H1 (cell line): ENCODE measurements around the gene AP3B2. TPM values are rescaled to one million over a fixed set of nuclear protein-coding genes. Genes with fewer than 3 reads are reported as not detected.

Source experiments
- CTCF ChIA-PET: fragments of 300-600 bp; sonication (Branson Sonifier 250); formaldehyde crosslinking; loops from one replicate; lab custom pipeline; 2021; ENCODE audit not compliant: partially characterized antibody; lab: Charles Lee
- POLR2A ChIA-PET: fragments of 300-600 bp; sonication (Branson Sonifier 250); formaldehyde crosslinking; loops from one replicate; lab custom pipeline; 2021; ENCODE audit warnings: inconsistent platforms; ENCODE audit not compliant: partially characterized antibody; lab: Charles Lee
- DNase-seq, 2 experiments: peaks; one replicate each; pipeline versions ENCODE4 v3.0.0 to v3.0.0-alpha.2; 2010 to 2022; ENCODE audit warnings: low spot score in 2 of 2, low read depth in 1 of 2, mixed read lengths in 1 of 2
- FAIRE-seq: peaks from 2 replicates; lab custom pipeline; 2011; peaks lifted over from hg19 to GRCh38; lab: Jason Lieb, UNC
- H2AFZ ChIP-seq: 2 replicates; pipeline ENCODE4 v1.8.1; 2012; ENCODE audit warnings: low read length, inconsistent platforms
- H2AK5ac ChIP-seq: 2 replicates; pipeline ENCODE4 v1.6.1; 2013; ENCODE audit warnings: low read depth, low read length
- H2BK120ac ChIP-seq: replicated peaks from 2 replicates; pipeline ENCODE3; 2013; ENCODE audit warnings: low read depth, low read length, inconsistent platforms
- H2BK12ac ChIP-seq: 2 replicates; pipeline ENCODE4 v1.6.1; 2013; ENCODE audit warnings: low read depth, low read length
- H2BK15ac ChIP-seq: 2 replicates; pipeline ENCODE4 v1.6.1; 2013; ENCODE audit warnings: low read length
- H2BK20ac ChIP-seq: 2 replicates; pipeline ENCODE4 v1.6.1; 2013; ENCODE audit warnings: low read length
- H2BK5ac ChIP-seq: 2 replicates; pipeline ENCODE4 v1.6.1; 2013; ENCODE audit warnings: low read depth, low read length
- H3K14ac ChIP-seq: 2 replicates; pipeline ENCODE4 v1.6.1; 2013; ENCODE audit warnings: inconsistent platforms; ENCODE audit not compliant: insufficient read length
- H3K18ac ChIP-seq: 2 replicates; pipeline ENCODE4 v1.6.1; 2013; ENCODE audit warnings: low read length; ENCODE audit errors: extremely low read depth
- H3K23ac ChIP-seq: 2 replicates; pipeline ENCODE4 v1.6.1; 2013; ENCODE audit warnings: inconsistent platforms; ENCODE audit not compliant: insufficient read length
- H3K23me2 ChIP-seq: 2 replicates; pipeline ENCODE4 v1.6.1; 2013; ENCODE audit warnings: low read depth, low read length
- H3K27ac ChIP-seq: 2 replicates; pipeline ENCODE4 v1.6.1; 2011; ENCODE audit warnings: low read depth, low read length, inconsistent platforms
- H3K27me3 ChIP-seq, 4 experiments: replicated peaks in 1 of 4; 1 replicate in 1 of 4; 2 replicates in 3 of 4; pipeline versions ENCODE4 v1.6.1 to v1.8.1; 2011 to 2013; ENCODE audit warnings: low read length in 3 of 4, mild to moderate bottlenecking in 3 of 4, inconsistent platforms in 2 of 4, mixed read lengths in 2 of 4, moderate library complexity in 1 of 4; ENCODE audit not compliant: control insufficient read depth in 3 of 4, insufficient read depth in 3 of 4; ENCODE audit errors: extremely low read depth in 1 of 4
- H3K36me3 ChIP-seq, 4 experiments: 2 replicates each; pipeline versions ENCODE4 v1.6.1 to v1.8.1; 2011 to 2013; ENCODE audit warnings: mild to moderate bottlenecking in 4 of 4, low read length in 3 of 4, moderate library complexity in 2 of 4, control low read depth in 1 of 4, inconsistent platforms in 1 of 4; ENCODE audit not compliant: insufficient read depth in 4 of 4, control insufficient read depth in 2 of 4
- H3K4ac ChIP-seq: replicated peaks from 2 replicates; pipeline ENCODE3; 2013; ENCODE audit warnings: low read length, low read depth, mixed read lengths, inconsistent platforms; ENCODE audit not compliant: insufficient read length
- H3K4me1 ChIP-seq, 4 experiments: replicated peaks in 1 of 4; 1 replicate in 1 of 4; 2 replicates in 3 of 4; pipeline versions ENCODE4 v1.6.1 to v1.8.1; 2011 to 2013; ENCODE audit warnings: low read length in 3 of 4, inconsistent platforms in 2 of 4, mixed read lengths in 1 of 4; ENCODE audit not compliant: insufficient read depth in 4 of 4, control insufficient read depth in 3 of 4
- H3K4me2 ChIP-seq, 2 experiments: 2 replicates each; pipeline versions ENCODE4 v1.6.1 to v1.8.1; 2011 to 2013; ENCODE audit warnings: low read depth in 2 of 2, low read length in 2 of 2, control low read depth in 1 of 2, inconsistent platforms in 1 of 2, mild to moderate bottlenecking in 1 of 2; ENCODE audit not compliant: insufficient read depth in 1 of 2
- H3K4me3 ChIP-seq, 4 experiments: fragments of 200-600, 300-600 bp in 1 of 4; sonication (generic), shearing (Covaris generic), sonication (Bioruptor Twin) in 1 of 4; 2 replicates each; pipeline versions ENCODE4 v1.5.1 to v1.8.1; 2011 to 2016; ENCODE audit warnings: low read length in 4 of 4, low read depth in 3 of 4, control low read depth in 2 of 4, inconsistent platforms in 2 of 4, mild to moderate bottlenecking in 2 of 4, mixed read lengths in 1 of 4, moderate library complexity in 1 of 4; ENCODE audit not compliant: insufficient read depth in 2 of 4; ENCODE audit errors: extremely low read depth in 1 of 4
- H3K56ac ChIP-seq: replicated peaks from 2 replicates; pipeline ENCODE3; 2013; ENCODE audit warnings: low read depth, mild to moderate bottlenecking, mixed read lengths, low read length, inconsistent platforms; ENCODE audit not compliant: insufficient read length
- H3K79me1 ChIP-seq: 2 replicates; pipeline ENCODE4 v1.6.1; 2013; ENCODE audit warnings: low read depth, low read length, control low read depth
- H3K79me2 ChIP-seq, 2 experiments: 2 replicates each; pipeline versions ENCODE4 v1.6.1 to v1.8.1; 2012 to 2013; ENCODE audit warnings: low read length in 2 of 2, mild to moderate bottlenecking in 2 of 2, inconsistent platforms in 1 of 2; ENCODE audit not compliant: insufficient read depth in 2 of 2, control insufficient read depth in 1 of 2
- H3K9ac ChIP-seq, 4 experiments: replicated peaks in 1 of 4; 1 replicate in 1 of 4; 2 replicates in 3 of 4; pipeline versions ENCODE4 v1.6.1 to v1.8.1; 2011 to 2013; ENCODE audit warnings: low read depth in 3 of 4, low read length in 3 of 4, control low read depth in 2 of 4, mild to moderate bottlenecking in 2 of 4, moderate library complexity in 2 of 4, inconsistent platforms in 1 of 4; ENCODE audit errors: extremely low read depth in 1 of 4
- H3K9me3 ChIP-seq, 2 experiments: 2 replicates each; pipeline versions ENCODE4 v1.6.1 to v1.8.1; 2012 to 2013; ENCODE audit warnings: mild to moderate bottlenecking in 2 of 2, moderate library complexity in 2 of 2, control low read depth in 1 of 2, inconsistent platforms in 1 of 2, low read depth in 1 of 2, low read length in 1 of 2, mixed read lengths in 1 of 2; ENCODE audit not compliant: insufficient read depth in 2 of 2
- H4K20me1 ChIP-seq, 2 experiments: replicated peaks in 1 of 2; 2 replicates each; pipeline versions ENCODE3 to v1.8.1; 2011 to 2013; ENCODE audit warnings: inconsistent platforms in 2 of 2, low read length in 2 of 2, mild to moderate bottlenecking in 1 of 2; ENCODE audit not compliant: insufficient read depth in 2 of 2, control insufficient read depth in 1 of 2
- H4K5ac ChIP-seq: 2 replicates; pipeline ENCODE4 v1.6.1; 2013; ENCODE audit warnings: low read length, low read depth, mixed read lengths, inconsistent platforms; ENCODE audit not compliant: insufficient read length
- H4K8ac ChIP-seq: 2 replicates; pipeline ENCODE4 v1.8.0; 2013; ENCODE audit warnings: mild to moderate bottlenecking, moderate library complexity, low read length, inconsistent platforms; ENCODE audit not compliant: insufficient read depth; ENCODE audit errors: extremely low read depth
- H4K91ac ChIP-seq: replicated peaks from 2 replicates; pipeline ENCODE3; 2013; ENCODE audit warnings: low read length, mixed read lengths, inconsistent platforms; ENCODE audit not compliant: insufficient read length
- ASH2L ChIP-seq: fragments of 200-600, 300-600 bp; sonication (generic); IDR thresholded peaks from one replicate; pipeline ENCODE4 v1.7.1; 2017; ENCODE audit warnings: low read length
- CBX5 ChIP-seq: fragments of 300-800, 300-1000 bp; sonication (generic); IDR thresholded peaks from 2 replicates; pipeline ENCODE4 v1.7.1; 2016; ENCODE audit warnings: antibody characterized with exemption, low read length, low read depth
- CTBP2 ChIP-seq: IDR thresholded peaks from 2 replicates; pipeline ENCODE4 v1.7.0; 2011; ENCODE audit warnings: borderline replicate concordance, mild to moderate bottlenecking, moderate library complexity, mixed read lengths, low read length; ENCODE audit not compliant: insufficient read depth, insufficient read length
- E2F6 ChIP-seq: IDR thresholded peaks from 2 replicates; pipeline ENCODE4 v1.6.1; 2012; ENCODE audit warnings: inconsistent platforms
- EGR1 ChIP-seq: IDR thresholded peaks from 2 replicates; pipeline ENCODE4 v1.6.1; 2011; ENCODE audit warnings: low read depth, low read length, borderline replicate concordance
- HDAC6 ChIP-seq: IDR thresholded peaks from one replicate; pipeline ENCODE4 v1.7.1; 2012; ENCODE audit warnings: low read depth, mild to moderate bottlenecking, inconsistent platforms, low read length, moderate library complexity
- KDM5A ChIP-seq: fragments of 200-600 bp; IDR thresholded peaks from 2 replicates; pipeline ENCODE4 v1.7.1; 2012; ENCODE audit warnings: mild to moderate bottlenecking, low read length, inconsistent platforms, mixed read lengths
- PHF8 ChIP-seq: fragments of 200-600 bp; sonication (generic); conservative IDR thresholded peaks from 2 replicates; pipeline ENCODE4 v1.7.1; 2012; ENCODE audit warnings: low read depth, mild to moderate bottlenecking, inconsistent platforms, low read length, moderate library complexity
- POU5F1 ChIP-seq: IDR thresholded peaks from 2 replicates; pipeline ENCODE4 v1.6.1; 2011; ENCODE audit warnings: low read depth, mild to moderate bottlenecking, low read length, moderate library complexity
- RFX5 ChIP-seq: IDR thresholded peaks from 2 replicates; pipeline ENCODE4 v1.6.1; 2011; ENCODE audit warnings: low read depth, low read length, improper control_type of control experiment, borderline replicate concordance
- SIN3A ChIP-seq, 2 experiments: IDR thresholded peaks in 1 of 2; conservative IDR thresholded peaks in 1 of 2; 2 replicates each; pipeline ENCODE4 v1.6.1; 2011 to 2012; ENCODE audit warnings: low read length in 2 of 2, improper control_type of control experiment in 1 of 2, low read depth in 1 of 2, mild to moderate bottlenecking in 1 of 2
- TBP ChIP-seq: IDR thresholded peaks from 2 replicates; pipeline ENCODE4 v1.6.1; 2011; ENCODE audit warnings: low read depth, low read length, improper control_type of control experiment
- YY1 ChIP-seq: IDR thresholded peaks from 2 replicates; pipeline ENCODE4 v1.6.1; 2011; ENCODE audit warnings: low read depth, mild to moderate bottlenecking, low read length
- WGBS, 2 experiments: shearing (Covaris generic) in 1 of 2; methylation state at CpG; one replicate each; pipeline versions ENCODE4 v1.1.6 to v1.1.7; 2013 to 2015; ENCODE audit warnings: low lambda C conversion rate in 2 of 2, mixed read lengths in 2 of 2, inconsistent platforms in 1 of 2, low coverage in 1 of 2, missing lambda C conversion rate in 1 of 2; ENCODE audit not compliant: insufficient replicate concordance in 2 of 2, insufficient coverage in 1 of 2, insufficient read length in 1 of 2; ENCODE audit errors: extremely low coverage in 1 of 2, missing lambda C conversion rate in 1 of 2; 5-methylcytosine and 5-hydroxymethylcytosine counted together
- polyA plus RNA-seq, 7 experiments: library from polyadenylated mRNA; depleted of rRNA in 3 of 7; stranded (reverse) in 5 of 7; unstranded in 2 of 7; fragments of >200 nt in 5 of 7; fragments of 200-250 nt in 2 of 7; gene quantifications; 1 replicate in 5 of 7; 2 replicates in 1 of 7; 4 replicates in 1 of 7; pipeline versions ENCODE4 v1.2.1 to v1.2.3, GENCODE V29; 2011 to 2013; ENCODE audit warnings: missing spikeins in 2 of 7, mixed read lengths in 2 of 7
- total RNA-seq: library from RNA; stranded (reverse); fragmentation: NEBNext Ultra II Directional; extraction: Animal tissue kit (Norgen Biotek cat#: 25700); gene quantifications from 2 replicates; pipeline ENCODE4 v1.2.1, GENCODE V29; 2021

Gene AP3B2
- total and polyA plus RNA-seq, 2 of the 8 experiments (the other 6 are each of a cell fraction or from before 2014, with no cell fraction given), result 21.8 to 25.7 TPM

- 78% methylated on average over 8 of the region's 8 CpGs; no CpG with 5 or more reads in 1 of the 2 experiments for WGBS, 2 experiments
- no peak overlapping the region for H3K23ac ChIP-seq
- H4K8ac ChIP-seq, result no peak overlapping the region
- no peak overlapping the region for H2BK20ac ChIP-seq
- no peaks in the 10 kb centered on the region; a peak in 1 of 8 replicates for H3K36me3 ChIP-seq
- POLR2A ChIA-PET, result interaction anchor here (1.0 to 1.8 kb wide), 3 partner anchors 19 to 154 kb away, joined by 3 to 7 read pairs (median 3); no protein-coding TSS in a partner anchor
- no peak overlapping the region for H3K18ac ChIP-seq
- CTCF ChIA-PET, result interaction anchor here (1.8 kb wide), 1 partner anchor 159 kb away, joined by 5 read pairs; no protein-coding TSS in a partner anchor
- H3K4ac ChIP-seq, result no peak overlapping the region
- peaks cover 0 to 2% of the 10 kb centered on the region in 2 experiments for H4K20me1 ChIP-seq
- no peak overlapping the region for H2BK15ac ChIP-seq
- H3K9ac ChIP-seq, result no peak overlapping the region
- no peak overlapping the region for H2BK5ac ChIP-seq
- no peak overlapping the region for H2AFZ ChIP-seq
- no peaks in the 10 kb centered on the region for H3K27me3 ChIP-seq
- H3K4me1 ChIP-seq, result no peaks in the 10 kb centered on the region; a peak in 2 of 7 replicates
- H3K4me2 ChIP-seq, result no peak overlapping the region
- FAIRE-seq, result no peak
- no peak overlapping the region for H3K27ac ChIP-seq
- no peak overlapping the region for H3K14ac ChIP-seq
- H3K9me3 ChIP-seq, result no peaks in the 10 kb centered on the region
- no peak overlapping the region for H3K56ac ChIP-seq
- no peak overlapping the region for H2BK120ac ChIP-seq
- no peaks in the 10 kb centered on the region for H3K79me1 ChIP-seq
- H2BK12ac ChIP-seq, result no peak overlapping the region
- DNase-seq, result no peak
- no peaks in the 10 kb centered on the region for H3K23me2 ChIP-seq
- H3K4me3 ChIP-seq, result no peak overlapping the region
- H4K91ac ChIP-seq, result no peak overlapping the region
- no peaks in the 10 kb centered on the region for H3K79me2 ChIP-seq
- H2AK5ac ChIP-seq, result no peak overlapping the region
- no peak overlapping the region for H4K5ac ChIP-seq
- TF ChIP-seq RFX5 (no peak), CTBP2 (no peak), KDM5A (no peak), ASH2L (no peak), PHF8 (no peak), POU5F1 (no peak), CBX5 (no peak), E2F6 (no peak), TBP (no peak), EGR1 (no peak), YY1 (no peak), SIN3A (conservative IDR thresholded peaks at IDR 0.05 in 1 of 2, IDR thresholded peaks at IDR 0.05 in 1 of 2; ENCODE audit: low read depth in 1 of 2, low read length in 2 of 2) (no peak), HDAC6 (no peak)
These were observed 20.5 kb downstream of the AP3B2 start for GRCh38 chr15:82689147-82689546.
